PC-9 (cell line): ENCODE data around the gene FAM20B. TPM values are rescaled to one million over a fixed set of nuclear protein-coding genes. Genes with fewer than 3 reads are reported as not detected.

ENCODE experiments used
- BruUV-seq: library from RNA; stranded (reverse); fragments of 400-500 nt; replicated peaks from 2 replicates; lab custom pipeline; 2021; lab: Mats Ljungman, UMichigan
- CTCF ChIA-PET: fragments of 300-600 bp; sonication (Branson Sonifier 250); formaldehyde crosslinking; loops from one replicate; lab custom pipeline; 2022; ENCODE audit warnings: antibody characterized with exemption; lab: Charles Lee
- POLR2A ChIA-PET: fragments of 300-600 bp; sonication (Branson Sonifier 250); formaldehyde crosslinking; loops from one replicate; lab custom pipeline; 2022; ENCODE audit warnings: antibody characterized with exemption; ENCODE audit not compliant: unreplicated experiment; lab: Charles Lee
- DNase-seq, 2 experiments: peaks; one replicate each; pipeline versions ENCODE4 v3.0.0 to v3.0.0-alpha.2; 2015 to 2022; ENCODE audit warnings: mixed read lengths in 1 of 2
- H2AFZ ChIP-seq: fragments of 200-600 bp; sonication (generic); 2 replicates; pipeline ENCODE4 v1.8.1; 2017; ENCODE audit warnings: antibody characterized with exemption
- H3F3A ChIP-seq: fragments of 200-600 bp; sonication (generic); 2 replicates; pipeline ENCODE4 v1.8.1; 2017; ENCODE audit warnings: antibody characterized with exemption, mild to moderate bottlenecking, low read depth; ENCODE audit not compliant: insufficient read depth
- H3K27ac ChIP-seq: fragments of 200-600 bp; sonication (generic); 2 replicates; pipeline ENCODE4 v1.6.1; 2016; ENCODE audit warnings: mixed run types
- H3K27me3 ChIP-seq: fragments of 200-600 bp; sonication (generic); 2 replicates; pipeline ENCODE4 v1.6.1; 2016; ENCODE audit warnings: low read depth, mixed run types; ENCODE audit not compliant: insufficient read depth
- H3K36me3 ChIP-seq: fragments of 200-600 bp; sonication (generic); 2 replicates; pipeline ENCODE4 v1.6.1; 2016; ENCODE audit warnings: low read depth, mixed run types
- H3K4me1 ChIP-seq: fragments of 200-600 bp; sonication (generic); replicated peaks from 2 replicates; pipeline ENCODE4 v1.6.1; 2016; ENCODE audit warnings: mixed run types; ENCODE audit not compliant: insufficient read depth
- H3K4me2 ChIP-seq: fragments of 200-600 bp; sonication (generic); 2 replicates; pipeline ENCODE4 v1.6.1; 2017; ENCODE audit warnings: mixed run types
- H3K4me3 ChIP-seq: fragments of 200-600 bp; sonication (generic); 2 replicates; pipeline ENCODE4 v1.6.1; 2016; ENCODE audit warnings: mixed run types
- H3K79me2 ChIP-seq: fragments of 200-600 bp; sonication (generic); 2 replicates; pipeline ENCODE4 v1.6.1; 2017; ENCODE audit warnings: low read depth, mixed run types
- H3K9me2 ChIP-seq: fragments of 200-600 bp; sonication (generic); 2 replicates; pipeline ENCODE4 v1.8.1; 2017; ENCODE audit warnings: mild to moderate bottlenecking; ENCODE audit not compliant: insufficient read depth
- H3K9me3 ChIP-seq: fragments of 200-600 bp; sonication (generic); 2 replicates; pipeline ENCODE4 v1.8.1; 2016; ENCODE audit warnings: low read depth; ENCODE audit not compliant: insufficient read depth
- H4K20me1 ChIP-seq: fragments of 200-600 bp; sonication (generic); 2 replicates; pipeline ENCODE4 v1.8.1; 2017; ENCODE audit not compliant: insufficient read depth
- EZH2 ChIP-seq: fragments of 200-600 bp; sonication (generic); IDR thresholded peaks from 2 replicates; pipeline ENCODE4 v1.8.0; 2017; ENCODE audit warnings: antibody characterized with exemption, low read depth
- intact Hi-C: fragments of 100-400 bp; cut with micrococcal nuclease; formaldehyde crosslinking; loops from one replicate; pipeline ENCODE4 v1.10.0; 2022; ENCODE audit not compliant: unreplicated experiment
- total RNA-seq: library from RNA; stranded (reverse); gene quantifications from 2 replicates; pipeline ENCODE4 v1.2.3, GENCODE V29; 2021
- TF ChIP-seq, protein P1 (sequence below): fragments of 200-600 bp; sonication (generic); conservative IDR thresholded peaks from 2 replicates; pipeline ENCODE4 v1.6.1; 2017; ENCODE audit warnings: mixed run types, antibody characterized with exemption, mild to moderate bottlenecking, moderate library complexity

Gene FAM20B
- total RNA-seq, 1 experiment from 2014 or later: 80.5 TPM

DNA sequence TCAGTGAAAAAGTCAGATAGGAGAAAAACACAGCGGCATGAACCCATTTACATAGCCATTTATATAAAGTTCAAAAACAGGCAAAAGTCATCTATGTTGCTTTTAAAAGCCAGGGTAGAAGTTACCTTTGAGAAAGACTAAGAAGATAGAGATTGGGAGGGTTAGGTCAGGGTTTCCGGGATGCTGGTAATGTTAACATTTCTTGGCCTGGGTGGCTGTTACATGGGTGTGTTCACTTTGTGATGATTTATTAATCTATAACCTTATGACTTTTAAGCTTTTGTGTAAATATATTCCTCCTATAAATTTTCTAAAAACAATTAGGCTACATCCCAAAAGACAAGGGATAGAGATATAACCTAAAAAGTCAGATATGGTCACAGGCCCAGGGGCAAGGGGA, 15.0 kb upstream of the FAM20B start:
- no peaks in the 10 kb centered on the region for H4K20me1 ChIP-seq
- no TSS peak for BruUV-seq
- no peak overlapping the region for H3K4me2 ChIP-seq
- no peak for DNase-seq
- H3K9me2 ChIP-seq: no peaks in the 10 kb centered on the region; the same call in 1 of the 2 replicates
- H3K4me1 ChIP-seq: no peaks in the 10 kb centered on the region; the same call in 1 of the 2 replicates
- ChIA-PET POLR2A (interaction anchor here (0.6 kb wide), 1 partner anchor 110 kb away, joined by 3 read pairs; no protein-coding TSS in a partner anchor), CTCF (interaction anchor here (0.7 kb wide), 1 partner anchor 804 kb away, joined by 4 read pairs; no protein-coding TSS in a partner anchor)
- no peaks in the 10 kb centered on the region for H3K9me3 ChIP-seq
- H3K27ac ChIP-seq: no peak overlapping the region
- no peaks in the 10 kb centered on the region for H3K79me2 ChIP-seq
- TF ChIP-seq EZH2: no peak
- TF ChIP-seq, protein P1, sequence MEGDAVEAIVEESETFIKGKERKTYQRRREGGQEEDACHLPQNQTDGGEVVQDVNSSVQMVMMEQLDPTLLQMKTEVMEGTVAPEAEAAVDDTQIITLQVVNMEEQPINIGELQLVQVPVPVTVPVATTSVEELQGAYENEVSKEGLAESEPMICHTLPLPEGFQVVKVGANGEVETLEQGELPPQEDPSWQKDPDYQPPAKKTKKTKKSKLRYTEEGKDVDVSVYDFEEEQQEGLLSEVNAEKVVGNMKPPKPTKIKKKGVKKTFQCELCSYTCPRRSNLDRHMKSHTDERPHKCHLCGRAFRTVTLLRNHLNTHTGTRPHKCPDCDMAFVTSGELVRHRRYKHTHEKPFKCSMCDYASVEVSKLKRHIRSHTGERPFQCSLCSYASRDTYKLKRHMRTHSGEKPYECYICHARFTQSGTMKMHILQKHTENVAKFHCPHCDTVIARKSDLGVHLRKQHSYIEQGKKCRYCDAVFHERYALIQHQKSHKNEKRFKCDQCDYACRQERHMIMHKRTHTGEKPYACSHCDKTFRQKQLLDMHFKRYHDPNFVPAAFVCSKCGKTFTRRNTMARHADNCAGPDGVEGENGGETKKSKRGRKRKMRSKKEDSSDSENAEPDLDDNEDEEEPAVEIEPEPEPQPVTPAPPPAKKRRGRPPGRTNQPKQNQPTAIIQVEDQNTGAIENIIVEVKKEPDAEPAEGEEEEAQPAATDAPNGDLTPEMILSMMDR: no peak
- H2AFZ ChIP-seq: no peak overlapping the region
- no peaks in the 10 kb centered on the region for H3F3A ChIP-seq
- H3K36me3 ChIP-seq: no peaks in the 10 kb centered on the region
- intact Hi-C loops: no loop called here
- no peak overlapping the region for H3K4me3 ChIP-seq
- H3K27me3 ChIP-seq: no peaks in the 10 kb centered on the region

DNA sequence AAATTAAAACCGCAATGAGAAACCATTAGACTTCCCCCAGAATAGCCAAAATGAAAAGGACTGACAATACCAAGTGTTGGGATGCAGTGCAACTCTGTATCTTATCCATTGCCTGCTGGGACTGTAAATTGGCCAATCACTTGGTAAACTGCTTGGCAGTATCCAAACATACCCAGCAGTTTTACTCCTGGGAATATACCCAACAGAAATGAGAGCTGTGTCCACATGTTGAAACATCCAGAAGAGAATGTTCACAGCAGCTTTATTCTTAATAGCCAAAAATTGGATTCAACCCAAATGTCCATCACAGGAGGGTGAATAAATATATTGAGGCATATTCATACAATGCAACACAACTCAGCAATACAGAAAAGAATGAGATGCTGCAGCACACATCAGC, 13.7 kb upstream of the FAM20B start:
- no peak for DNase-seq
- Histone ChIP-seq H3K9me3 (no peaks in the 10 kb centered on the region), H3K79me2 (no peaks in the 10 kb centered on the region), H3K9me2 (no peaks in the 10 kb centered on the region; the same call in 1 of the 2 replicates), H4K20me1 (no peaks in the 10 kb centered on the region), H3K4me3 (no peak overlapping the region), H3K4me1 (peaks cover 13% of the 10 kb centered on the region), H3F3A (peaks cover 9% of the 10 kb centered on the region; the same call in 1 of the 2 replicates), H3K27me3 (no peaks in the 10 kb centered on the region), H2AFZ (no peak overlapping the region), H3K27ac (no peak overlapping the region), H3K4me2 (no peak overlapping the region), H3K36me3 (no peaks in the 10 kb centered on the region)
- TF ChIP-seq EZH2: no peak
- TF ChIP-seq, protein P1: no peak
- ChIA-PET POLR2A (no interaction called here), CTCF (interaction anchor here (0.6 kb wide), 1 partner anchor 650 kb away, joined by 4 read pairs; no protein-coding TSS in a partner anchor)
- intact Hi-C loops: no loop called here
- BruUV-seq: no TSS peak

GRCh38 chr1:179014123-179014522, 11.6 kb upstream of the FAM20B start:
- Histone ChIP-seq H3K4me1 (peaks cover 31% of the 10 kb centered on the region), H3K79me2 (no peaks in the 10 kb centered on the region), H2AFZ (no peak overlapping the region), H3K27ac (no peak overlapping the region), H4K20me1 (no peaks in the 10 kb centered on the region), H3F3A (peaks cover 22% of the 10 kb centered on the region), H3K9me3 (no peaks in the 10 kb centered on the region), H3K36me3 (no peaks in the 10 kb centered on the region), H3K4me2 (no peak overlapping the region), H3K27me3 (no peaks in the 10 kb centered on the region), H3K9me2 (no peaks in the 10 kb centered on the region; the same call in 1 of the 2 replicates), H3K4me3 (no peak overlapping the region)
- DNase-seq: no peak
- no peak for TF ChIP-seq EZH2
- TF ChIP-seq, protein P1: no peak
- BruUV-seq: no TSS peak
- intact Hi-C loops: no loop called here
- ChIA-PET CTCF (no interaction called here), POLR2A (interaction anchor here (0.6 kb wide), 1 partner anchor 169 kb away, joined by 4 read pairs; no protein-coding TSS in a partner anchor)
